Neural crest cell (in vitro differentiated cells): Measurements from ENCODE around the gene DSP. TPM values are rescaled to one million over a fixed set of nuclear protein-coding genes. Genes with fewer than 3 reads are reported as not detected.

Experiments
- DNase-seq: peaks from one replicate; pipeline ENCODE4 v3.0.0; 2021; ENCODE audit warnings: low read depth, mixed read lengths, low spot score
- H3K27ac Mint-ChIP-seq: one replicate; pipeline ENCODE4 v1.8.0; 2021; ENCODE audit warnings: mild to moderate bottlenecking, mixed read lengths; ENCODE audit not compliant: unreplicated experiment
- H3K27me3 Mint-ChIP-seq: 2 replicates; pipeline ENCODE4 v1.8.0; 2021; ENCODE audit warnings: low read depth, mild to moderate bottlenecking, mixed read lengths
- H3K36me3 Mint-ChIP-seq: 2 replicates; pipeline ENCODE4 v1.8.0; 2021; ENCODE audit warnings: low read depth, mild to moderate bottlenecking, mixed read lengths
- H3K4me1 Mint-ChIP-seq: 2 replicates; pipeline ENCODE4 v1.8.0; 2021; ENCODE audit warnings: mixed read lengths
- H3K4me3 Mint-ChIP-seq: one replicate; pipeline ENCODE4 v1.8.0; 2021; ENCODE audit warnings: mild to moderate bottlenecking, mixed read lengths
- H3K9me3 Mint-ChIP-seq: 2 replicates; pipeline ENCODE4 v1.8.0; 2021; ENCODE audit warnings: mixed read lengths
- long read RNA-seq: library from polyadenylated mRNA; unstranded; transcript quantifications from one replicate; pipeline ENCODE4 v2.0.0, GENCODE V29; 2020
- total RNA-seq: library from RNA; stranded (reverse); gene quantifications from 2 replicates; pipeline ENCODE4 v1.2.1, GENCODE V29; 2021
- TF ChIP-seq, protein P1 (sequence below): fragments of 200-600 bp; sonication (generic); conservative IDR thresholded peaks from 2 replicates; pipeline ENCODE4 v1.5.0; 2021; ENCODE audit warnings: antibody characterized with exemption, mild to moderate bottlenecking

DSP gene
- total RNA-seq, result 9.4 and 9.5 TPM in 2 replicates
- long read RNA-seq, full-length matches to known transcripts, result 1 of 14 reads
- long read RNA-seq, partial matches to known transcripts, result 10 of 14 reads
- long read RNA-seq, other reads (novel, unspliced or antisense), result 3 of 14 reads

DNA sequence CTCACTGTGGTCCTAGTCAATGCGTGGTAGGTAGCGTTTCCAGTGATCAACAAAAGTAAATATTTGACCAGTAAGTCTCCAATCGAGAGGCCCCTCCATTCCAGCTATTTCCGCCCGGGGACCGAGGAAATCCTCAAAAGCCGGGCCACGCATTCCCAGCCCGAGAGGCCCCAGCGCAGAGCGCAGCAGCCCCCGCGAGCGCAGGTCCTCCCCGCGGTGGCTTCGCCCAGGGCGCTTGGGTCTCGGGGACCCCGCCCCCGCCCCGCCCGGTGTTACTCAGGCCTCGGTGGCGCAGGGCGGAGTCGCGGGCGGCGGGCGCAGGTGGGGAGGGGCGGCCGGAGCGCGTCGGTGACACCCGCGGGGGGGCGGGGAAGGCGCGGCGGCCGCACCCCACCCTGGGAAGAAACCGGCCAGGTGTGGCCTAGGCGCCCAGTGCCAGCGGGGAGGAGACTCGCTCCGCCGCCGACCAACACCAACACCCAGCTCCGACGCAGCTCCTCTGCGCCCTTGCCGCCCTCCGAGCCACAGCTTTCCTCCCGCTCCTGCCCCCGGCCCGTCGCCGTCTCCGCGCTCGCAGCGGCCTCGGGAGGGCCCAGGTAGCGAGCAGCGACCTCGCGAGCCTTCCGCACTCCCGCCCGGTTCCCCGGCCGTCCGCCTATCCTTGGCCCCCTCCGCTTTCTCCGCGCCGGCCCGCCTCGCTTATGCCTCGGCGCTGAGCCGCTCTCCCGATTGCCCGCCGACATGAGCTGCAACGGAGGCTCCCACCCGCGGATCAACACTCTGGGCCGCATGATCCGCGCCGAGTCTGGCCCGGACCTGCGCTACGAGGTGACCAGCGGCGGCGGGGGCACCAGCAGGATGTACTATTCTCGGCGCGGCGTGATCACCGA, at the start of gene DSP:
TSS of gene DSP (plus strand) at position 497 of the 890 bp plus-strand sequence. CDS start at position 742, 245 bp downstream.
- TF ChIP-seq, protein P1, sequence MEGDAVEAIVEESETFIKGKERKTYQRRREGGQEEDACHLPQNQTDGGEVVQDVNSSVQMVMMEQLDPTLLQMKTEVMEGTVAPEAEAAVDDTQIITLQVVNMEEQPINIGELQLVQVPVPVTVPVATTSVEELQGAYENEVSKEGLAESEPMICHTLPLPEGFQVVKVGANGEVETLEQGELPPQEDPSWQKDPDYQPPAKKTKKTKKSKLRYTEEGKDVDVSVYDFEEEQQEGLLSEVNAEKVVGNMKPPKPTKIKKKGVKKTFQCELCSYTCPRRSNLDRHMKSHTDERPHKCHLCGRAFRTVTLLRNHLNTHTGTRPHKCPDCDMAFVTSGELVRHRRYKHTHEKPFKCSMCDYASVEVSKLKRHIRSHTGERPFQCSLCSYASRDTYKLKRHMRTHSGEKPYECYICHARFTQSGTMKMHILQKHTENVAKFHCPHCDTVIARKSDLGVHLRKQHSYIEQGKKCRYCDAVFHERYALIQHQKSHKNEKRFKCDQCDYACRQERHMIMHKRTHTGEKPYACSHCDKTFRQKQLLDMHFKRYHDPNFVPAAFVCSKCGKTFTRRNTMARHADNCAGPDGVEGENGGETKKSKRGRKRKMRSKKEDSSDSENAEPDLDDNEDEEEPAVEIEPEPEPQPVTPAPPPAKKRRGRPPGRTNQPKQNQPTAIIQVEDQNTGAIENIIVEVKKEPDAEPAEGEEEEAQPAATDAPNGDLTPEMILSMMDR, result no peak
- peaks cover 18% of the 10 kb centered on the region for H3K4me1 Mint-ChIP-seq

GRCh38 chr6:7493866-7494265, 47.6 kb upstream of the DSP start:
- no peak overlapping the region for H3K4me3 Mint-ChIP-seq
- H3K27me3 Mint-ChIP-seq, result no peaks in the 10 kb centered on the region
- no peaks in the 10 kb centered on the region for H3K36me3 Mint-ChIP-seq
- TF ChIP-seq, protein P1, result no peak
- H3K4me1 Mint-ChIP-seq, result no peaks in the 10 kb centered on the region
- no peak overlapping the region for H3K27ac Mint-ChIP-seq
- no peak for DNase-seq
- H3K9me3 Mint-ChIP-seq, result peaks cover 7% of the 10 kb centered on the region

More for the DNA sequence above, at the start of gene DSP:
- DNase-seq, result peak; percentile 22
- no peaks in the 10 kb centered on the region for H3K36me3 Mint-ChIP-seq
- H3K4me3 Mint-ChIP-seq, result peak within 1 kb of the TSS; percentile 86
- peaks cover 91% of the 10 kb centered on the region for H3K27me3 Mint-ChIP-seq
- H3K27ac Mint-ChIP-seq, result peak within 1 kb of the TSS; percentile 51
- no peaks in the 10 kb centered on the region for H3K9me3 Mint-ChIP-seq

DNA sequence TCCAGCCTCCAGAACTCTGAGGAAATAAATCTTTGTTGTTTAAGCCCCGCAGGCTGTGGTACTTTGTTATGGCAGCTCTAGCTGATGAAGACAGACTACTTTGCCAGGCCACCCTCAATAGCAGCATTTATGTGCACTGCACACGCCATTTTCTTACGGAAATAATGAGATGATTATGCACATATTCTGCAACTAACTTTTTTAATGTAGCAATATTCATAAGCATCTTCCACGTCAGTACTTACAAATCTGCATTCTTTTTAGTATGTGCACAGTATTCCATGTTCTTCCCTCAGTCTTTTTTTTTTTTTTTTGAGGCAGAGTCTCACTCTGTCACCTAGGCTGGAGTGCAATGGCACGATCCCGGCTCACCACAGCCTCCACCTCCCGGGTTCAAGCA, 46.8 kb upstream of the DSP start:
- DNase-seq, result no peak
- Mint-ChIP-seq H3K27me3 (no peaks in the 10 kb centered on the region), H3K4me1 (no peaks in the 10 kb centered on the region), H3K27ac (no peak overlapping the region), H3K9me3 (peaks cover 7% of the 10 kb centered on the region), H3K36me3 (no peaks in the 10 kb centered on the region), H3K4me3 (no peak overlapping the region)
- TF ChIP-seq, protein P1, result no peak

GRCh38 chr6:7496266-7496875, 45.1 kb upstream of the DSP start:
- Mint-ChIP-seq H3K4me3 (no peak overlapping the region), H3K36me3 (no peaks in the 10 kb centered on the region), H3K27me3 (no peaks in the 10 kb centered on the region), H3K4me1 (no peaks in the 10 kb centered on the region), H3K27ac (no peak overlapping the region), H3K9me3 (peaks cover 7% of the 10 kb centered on the region)
- TF ChIP-seq, protein P1, result no peak
- no peak for DNase-seq

- Mint-ChIP-seq H3K4me3 (no peak overlapping the region), H3K9me3 (no peaks in the 10 kb centered on the region), H3K4me1 (peaks cover 15% of the 10 kb centered on the region), H3K27ac (no peak overlapping the region), H3K27me3 (no peaks in the 10 kb centered on the region), H3K36me3 (no peaks in the 10 kb centered on the region)
- TF ChIP-seq, protein P1, result no peak
- no peak for DNase-seq
Observed at GRCh38 chr6:7500752-7501282, 40.7 kb upstream of the DSP start.
